ENCODE data around the gene PLEKHG2.
"Not testable (repeated sequence)": the region's sequence is repeated elsewhere in the genome, so short reads cannot be mapped to it uniquely, and the experiment has no call there.

PLEKHG2 gene

GRCh38 chr19:39377373-39378362, 34.8 kb upstream of the PLEKHG2 start:
- no peaks in the 10 kb centered on the region for H3K27me3 ChIP-seq (replicated peaks; ENCODE audit: control insufficient read depth, insufficient read depth, low read length)
- TF ChIP-seq CTCF (IDR thresholded peaks at IDR 0.05; ENCODE audit: insufficient read depth, low read length, poor library complexity, severe bottlenecking): no peak
- H3K36me3 ChIP-seq (ENCODE audit: control insufficient read depth, insufficient read depth, low read length): peaks cover 37% of the 10 kb centered on the region
- no peak overlapping the region for H3K4me3 ChIP-seq (replicated peaks; ENCODE audit: low read depth, low read length)
- no peak for DNase-seq (ENCODE audit: extremely low read depth, insufficient read length)

GRCh38 chr19:39379366-39379765, 33.1 kb upstream of the PLEKHG2 start:
- not testable (repeated sequence) for H3K27me3 ChIP-seq (replicated peaks; ENCODE audit: control insufficient read depth, insufficient read depth, low read length); DNase-seq (ENCODE audit: extremely low read depth, insufficient read length)
- H3K36me3 ChIP-seq (ENCODE audit: control insufficient read depth, insufficient read depth, low read length): peaks cover 40% of the 10 kb centered on the region

GRCh38 chr19:39379865-39380396, 32.5 kb upstream of the PLEKHG2 start:
- TF ChIP-seq CTCF (IDR thresholded peaks at IDR 0.05; ENCODE audit: insufficient read depth, low read length, poor library complexity, severe bottlenecking): no peak
- Histone ChIP-seq H3K36me3 (ENCODE audit: control insufficient read depth, insufficient read depth, low read length) (peaks cover 39% of the 10 kb centered on the region), H3K4me3 (replicated peaks; ENCODE audit: low read depth, low read length) (no peak overlapping the region), H3K27me3 (replicated peaks; ENCODE audit: control insufficient read depth, insufficient read depth, low read length) (no peaks in the 10 kb centered on the region)
- no peak for DNase-seq (ENCODE audit: extremely low read depth, insufficient read length)

More at GRCh38 chr19:39379366-39379765, 33.1 kb upstream of the PLEKHG2 start:
- H3K4me3 ChIP-seq (replicated peaks; ENCODE audit: low read depth, low read length): not testable (repeated sequence)

DNA sequence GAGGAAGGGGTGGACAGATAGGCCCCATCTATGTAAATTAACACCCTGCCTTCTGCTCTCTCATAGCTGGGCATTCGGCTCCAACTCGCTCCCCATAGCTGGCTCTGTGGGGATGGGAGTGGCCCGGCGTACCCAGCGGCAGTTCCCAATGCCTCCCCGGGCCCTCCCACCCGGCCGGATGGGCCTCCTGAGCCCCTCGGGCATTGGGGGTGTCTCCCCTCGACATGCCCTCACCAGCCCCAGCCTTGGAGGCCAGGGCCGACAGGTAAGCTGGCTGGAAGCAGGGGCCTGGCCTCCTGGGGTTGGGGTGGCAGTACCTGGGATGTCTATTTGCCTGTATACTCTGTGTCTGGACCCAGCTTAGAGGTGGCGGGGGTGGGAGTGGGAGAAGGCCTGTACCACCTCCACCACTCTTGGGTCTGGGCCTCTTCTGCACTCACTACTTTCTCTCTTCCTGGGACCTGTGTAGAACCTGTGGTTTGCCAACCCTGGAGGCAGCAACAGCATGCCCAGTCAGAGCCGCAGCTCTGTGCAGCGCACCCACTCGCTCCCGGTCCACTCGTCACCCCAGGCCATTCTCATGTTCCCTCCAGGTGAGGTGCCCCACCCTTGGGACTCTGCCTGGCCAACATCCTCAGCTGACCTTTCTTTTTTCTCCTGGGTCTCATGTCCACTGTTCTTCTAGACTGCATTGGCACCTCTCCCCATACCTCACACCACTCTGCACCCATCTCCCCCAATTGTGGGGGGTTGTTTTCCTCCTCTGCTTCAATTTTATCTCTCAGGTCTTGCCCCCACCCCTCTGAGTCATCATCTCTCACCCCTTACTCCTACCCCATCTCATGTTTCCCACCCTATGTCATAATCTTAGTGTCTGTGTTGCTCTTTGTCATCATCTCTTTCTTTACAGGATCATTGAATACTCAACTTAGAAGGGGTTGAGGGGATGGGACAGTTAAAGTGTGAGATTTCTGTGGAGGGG, 31.7 kb upstream of the PLEKHG2 start:
- no peak for DNase-seq (ENCODE audit: extremely low read depth, insufficient read length)
- no peak overlapping the region for H3K4me3 ChIP-seq (replicated peaks; ENCODE audit: low read depth, low read length)
- no peaks in the 10 kb centered on the region for H3K27me3 ChIP-seq (replicated peaks; ENCODE audit: control insufficient read depth, insufficient read depth, low read length)
- TF ChIP-seq CTCF (IDR thresholded peaks at IDR 0.05; ENCODE audit: insufficient read depth, low read length, poor library complexity, severe bottlenecking): no peak
- peaks cover 38% of the 10 kb centered on the region for H3K36me3 ChIP-seq (ENCODE audit: control insufficient read depth, insufficient read depth, low read length)

DNA sequence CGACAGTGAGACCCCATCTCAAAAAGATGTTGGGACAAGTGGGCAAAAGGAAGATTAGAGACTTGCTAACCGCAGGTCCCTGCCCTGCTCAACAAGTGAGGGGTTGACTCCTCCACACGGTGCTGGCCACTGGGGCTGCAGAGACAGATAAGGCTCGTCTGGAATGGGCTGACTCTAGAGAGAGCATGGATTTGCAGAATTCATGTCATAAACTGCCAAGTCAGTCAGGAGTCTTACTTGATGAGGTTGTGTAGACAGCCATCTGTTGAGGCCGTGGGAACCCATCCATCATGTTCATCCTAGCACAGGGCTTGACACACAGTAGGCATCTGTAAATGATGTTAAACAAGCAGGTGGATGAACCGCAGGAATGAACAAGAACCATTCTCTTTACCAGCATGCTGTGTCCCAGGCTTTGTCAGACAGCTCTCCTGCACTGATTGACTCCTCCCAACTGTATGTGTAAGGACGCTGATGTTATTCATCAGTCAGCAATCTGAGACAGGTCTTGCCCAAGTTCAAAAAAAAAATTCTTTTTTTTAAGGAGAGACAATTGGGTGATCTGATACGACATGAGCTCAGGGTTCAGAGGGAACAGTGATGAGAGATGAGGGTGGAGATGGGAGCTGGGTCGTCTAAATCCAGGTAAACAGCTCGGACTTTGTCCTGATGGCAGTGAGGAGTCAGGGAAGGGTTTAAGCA, 30.4 kb upstream of the PLEKHG2 start:
- peaks cover 36% of the 10 kb centered on the region for H3K36me3 ChIP-seq (ENCODE audit: control insufficient read depth, insufficient read depth, low read length)
- TF ChIP-seq CTCF (IDR thresholded peaks at IDR 0.05; ENCODE audit: insufficient read depth, low read length, poor library complexity, severe bottlenecking): no peak
- H3K4me3 ChIP-seq (replicated peaks; ENCODE audit: low read depth, low read length): no peak overlapping the region
- DNase-seq (ENCODE audit: extremely low read depth, insufficient read length): no peak
- no peaks in the 10 kb centered on the region for H3K27me3 ChIP-seq (replicated peaks; ENCODE audit: control insufficient read depth, insufficient read depth, low read length)
